Neural progenitor cell (in vitro differentiated cells): ENCODE results near the gene EIF6. TPM values are rescaled to one million over a fixed set of nuclear protein-coding genes. Genes with fewer than 3 reads are reported as not detected.

Experiments used
- DNase-seq: peaks from one replicate; pipeline ENCODE4 v3.0.0-alpha.2; 2016; ENCODE audit warnings: low spot score
- H2AFZ ChIP-seq: fragments of 200-600 bp; sonication (generic); replicated peaks from 2 replicates; pipeline ENCODE4 v1.6.1; 2016; ENCODE audit warnings: antibody characterized with exemption
- H3F3A ChIP-seq: fragments of 200-600 bp; sonication (generic); 2 replicates; pipeline ENCODE4 v1.6.1; 2016; ENCODE audit warnings: antibody characterized with exemption, low read depth
- H3K27ac ChIP-seq: fragments of 200-600 bp; sonication (generic); 2 replicates; pipeline ENCODE4 v1.5.1; 2016; ENCODE audit warnings: mild to moderate bottlenecking
- H3K27me3 ChIP-seq: fragments of 200-600 bp; sonication (generic); 2 replicates; pipeline ENCODE4 v1.6.1; 2016; ENCODE audit warnings: mild to moderate bottlenecking, moderate library complexity
- H3K36me3 ChIP-seq: fragments of 200-600 bp; sonication (generic); 2 replicates; pipeline ENCODE4 v1.5.1; 2016
- H3K4me1 ChIP-seq: fragments of 200-600 bp; sonication (generic); 2 replicates; pipeline ENCODE4 v1.6.1; 2016; ENCODE audit warnings: mixed run types
- H3K4me2 ChIP-seq: fragments of 200-600 bp; sonication (generic); 2 replicates; pipeline ENCODE4 v1.6.1; 2016
- H3K4me3 ChIP-seq: fragments of 200-600 bp; sonication (generic); 2 replicates; pipeline ENCODE4 v1.5.1; 2016
- H3K79me2 ChIP-seq: fragments of 200-600 bp; sonication (generic); 2 replicates; pipeline ENCODE4 v1.6.1; 2016; ENCODE audit warnings: low read depth
- H3K9ac ChIP-seq: fragments of 200-600 bp; sonication (generic); 2 replicates; pipeline ENCODE4 v1.6.1; 2016
- H3K9me3 ChIP-seq: fragments of 200-600 bp; sonication (generic); 2 replicates; pipeline ENCODE4 v1.5.1; 2016; ENCODE audit warnings: low read depth
- H4K20me1 ChIP-seq: fragments of 200-600 bp; sonication (generic); 2 replicates; pipeline ENCODE4 v1.6.1; 2016; ENCODE audit warnings: low read depth
- H3K27ac Mint-ChIP-seq: 3 replicates; pipeline ENCODE4 v1.8.0; 2021; ENCODE audit warnings: mixed read lengths
- H3K27me3 Mint-ChIP-seq: 2 replicates; pipeline ENCODE4 v1.8.0; 2022; ENCODE audit warnings: low read depth, mild to moderate bottlenecking, inconsistent platforms, moderate library complexity, mixed read lengths; ENCODE audit not compliant: insufficient read depth
- H3K36me3 Mint-ChIP-seq: 3 replicates; pipeline ENCODE4 v1.8.0; 2021; ENCODE audit warnings: mixed read lengths
- H3K4me1 Mint-ChIP-seq: 3 replicates; pipeline ENCODE4 v1.8.0; 2021; ENCODE audit warnings: mixed read lengths
- H3K4me3 Mint-ChIP-seq: 3 replicates; pipeline ENCODE4 v1.8.0; 2021; ENCODE audit warnings: mild to moderate bottlenecking, moderate library complexity, mixed read lengths
- H3K9me3 Mint-ChIP-seq: 3 replicates; pipeline ENCODE4 v1.8.0; 2020; ENCODE audit warnings: mixed read lengths
- CTCF ChIP-seq: fragments of 200-600 bp; sonication (generic); IDR thresholded peaks from 2 replicates; pipeline ENCODE4 v1.5.1; 2017; ENCODE audit warnings: antibody characterized with exemption, mild to moderate bottlenecking
- EZH2 ChIP-seq: fragments of 200-600 bp; sonication (generic); IDR thresholded peaks from 2 replicates; pipeline ENCODE4 v1.6.1; 2017; ENCODE audit warnings: antibody characterized with exemption, mild to moderate bottlenecking, moderate library complexity
- EZH2phosphoT487 ChIP-seq: fragments of 200-600 bp; sonication (generic); IDR thresholded peaks from 2 replicates; pipeline ENCODE4 v1.6.1; 2017; ENCODE audit warnings: antibody characterized with exemption
- total RNA-seq: library from RNA; depleted of rRNA; stranded (reverse); fragments of >200 nt; gene quantifications from 2 replicates; pipeline ENCODE4 v1.2.3, GENCODE V29; 2015; ENCODE audit warnings: low replicate concordance

EIF6 gene
- total RNA-seq, 1 donor from 2014 or later = 47.5 TPM

DNA sequence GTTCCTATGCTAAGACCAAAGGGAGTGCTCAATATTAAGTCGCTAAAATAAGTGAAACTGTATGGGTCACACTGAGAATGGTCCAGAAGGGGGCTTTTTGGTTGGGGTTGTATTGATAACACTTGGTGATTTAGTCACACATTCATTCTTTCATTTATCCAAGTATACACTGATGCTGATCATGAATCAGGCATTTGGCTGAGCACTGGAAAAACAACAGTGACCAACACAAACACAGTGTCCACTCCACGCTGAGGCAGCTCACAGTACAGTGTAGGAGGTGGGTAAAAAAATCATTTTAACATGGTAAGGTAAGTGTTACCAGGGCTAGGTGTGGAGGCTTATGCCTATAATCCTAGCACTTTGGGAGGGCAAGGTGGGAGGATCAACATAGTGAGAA, 16.9 kb upstream of the EIF6 start:
- H3K4me1 ChIP-seq = no peaks in the 10 kb centered on the region

DNA sequence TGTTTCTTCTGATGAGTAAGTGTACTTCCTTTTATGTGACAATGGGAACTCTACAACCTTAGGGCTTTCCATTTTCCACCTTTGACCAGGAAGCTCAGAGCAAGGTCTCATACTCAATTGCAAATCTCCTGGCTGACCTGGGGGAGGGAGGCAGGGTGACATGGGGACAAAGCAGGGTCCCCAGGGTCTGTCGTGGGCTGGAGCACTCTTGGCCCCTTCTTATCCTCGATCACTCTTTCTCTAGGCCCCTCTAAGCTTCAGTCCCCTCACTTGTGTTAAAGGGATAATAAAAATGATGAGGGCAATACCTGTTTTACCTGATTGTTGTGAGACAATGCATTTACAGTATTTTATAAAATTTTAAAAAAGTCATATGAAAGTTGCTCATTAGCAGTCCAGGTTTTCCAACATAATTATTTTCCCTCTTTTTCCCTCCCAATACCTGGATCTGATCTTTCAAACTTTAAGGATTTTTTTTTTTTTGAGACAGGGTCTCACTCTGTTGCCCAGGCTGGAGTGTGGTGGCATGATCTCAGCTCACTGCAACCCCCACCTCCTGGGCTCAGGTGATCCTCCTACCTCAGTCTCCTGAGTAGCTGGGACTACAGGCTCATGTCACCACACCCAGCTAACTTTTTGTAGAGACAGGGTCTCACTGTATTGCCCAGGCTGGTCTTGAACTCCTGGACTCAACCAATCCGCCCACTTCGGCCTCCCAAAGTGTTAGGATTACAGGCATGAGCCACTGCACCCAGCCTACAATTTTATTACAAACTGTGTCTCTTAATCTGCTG, 16.1 kb upstream of the EIF6 start:
- Histone ChIP-seq H3K36me3 (no peaks in the 10 kb centered on the region), H2AFZ (no peak overlapping the region), H3F3A (no peaks in the 10 kb centered on the region), H3K27ac (no peak overlapping the region), H3K4me1 (no peaks in the 10 kb centered on the region), H4K20me1 (no peaks in the 10 kb centered on the region), H3K27me3 (no peaks in the 10 kb centered on the region), H3K9ac (no peak overlapping the region), H3K79me2 (no peaks in the 10 kb centered on the region), H3K4me2 (no peak overlapping the region), H3K9me3 (no peaks in the 10 kb centered on the region), H3K4me3 (no peak overlapping the region)
- Mint-ChIP-seq H3K4me1 (no peaks in the 10 kb centered on the region), H3K36me3 (peaks cover 4% of the 10 kb centered on the region), H3K9me3 (no peaks in the 10 kb centered on the region), H3K4me3 (no peak overlapping the region), H3K27ac (no peak overlapping the region), H3K27me3 (peaks cover 2% of the 10 kb centered on the region)
- no peak for DNase-seq
- TF ChIP-seq EZH2phosphoT487 (no peak), EZH2 (no peak), CTCF (no peak)

More for the DNA sequence above, 16.9 kb upstream of the EIF6 start:
- no peaks in the 10 kb centered on the region for H3K79me2 ChIP-seq
- H3K36me3 ChIP-seq = no peaks in the 10 kb centered on the region
- Mint-ChIP-seq H3K27ac (no peak overlapping the region), H3K4me1 (peaks cover 3% of the 10 kb centered on the region), H3K9me3 (no peaks in the 10 kb centered on the region), H3K4me3 (no peak overlapping the region), H3K36me3 (peaks cover 5% of the 10 kb centered on the region), H3K27me3 (no peaks in the 10 kb centered on the region)
- H4K20me1 ChIP-seq = no peaks in the 10 kb centered on the region
- no peaks in the 10 kb centered on the region for H3K9me3 ChIP-seq
- no peak for TF ChIP-seq CTCF
- no peak for TF ChIP-seq EZH2phosphoT487
- H3K9ac ChIP-seq = no peak overlapping the region
- H3K27ac ChIP-seq = no peak overlapping the region
- H3F3A ChIP-seq = no peaks in the 10 kb centered on the region
- H3K4me3 ChIP-seq = no peak overlapping the region
- no peak overlapping the region for H3K4me2 ChIP-seq
- DNase-seq = no peak
- no peaks in the 10 kb centered on the region for H3K27me3 ChIP-seq
- H2AFZ ChIP-seq = no peak overlapping the region

GRCh38 chr20:35299780-35300179, 15.2 kb upstream of the EIF6 start:
- Histone ChIP-seq H2AFZ (no peak overlapping the region), H3K4me3 (no peak overlapping the region), H3K9ac (no peak overlapping the region), H3K79me2 (no peaks in the 10 kb centered on the region), H3F3A (no peaks in the 10 kb centered on the region), H3K27me3 (no peaks in the 10 kb centered on the region), H4K20me1 (no peaks in the 10 kb centered on the region), H3K4me2 (no peak overlapping the region), H3K36me3 (no peaks in the 10 kb centered on the region), H3K9me3 (no peaks in the 10 kb centered on the region), H3K4me1 (no peaks in the 10 kb centered on the region), H3K27ac (no peak overlapping the region)
- Mint-ChIP-seq H3K4me3 (no peak overlapping the region), H3K9me3 (no peaks in the 10 kb centered on the region), H3K36me3 (peaks cover 4% of the 10 kb centered on the region), H3K27ac (peak overlapping the region; percentile 85), H3K4me1 (no peaks in the 10 kb centered on the region), H3K27me3 (peaks cover 3% of the 10 kb centered on the region)
- DNase-seq = no peak
- TF ChIP-seq EZH2phosphoT487 (no peak), EZH2 (no peak), CTCF (no peak)
